Activated CD8-positive, alpha-beta memory T cell treated with anti-CD3 and anti-CD28 coated beads for 48 hours (primary cell): ENCODE data around the gene GRIK4.
"Not testable (repeated sequence)": the region's sequence is repeated elsewhere in the genome, so short reads cannot be mapped to it uniquely, and the experiment has no call there.

Source experiments
- DNase-seq, 3 experiments: peaks; one replicate each; pipeline ENCODE4 v3.0.0-alpha.2; 2020; ENCODE audit warnings: low read depth in 2 of 3, low spot score in 2 of 3

GRIK4 gene

DNA sequence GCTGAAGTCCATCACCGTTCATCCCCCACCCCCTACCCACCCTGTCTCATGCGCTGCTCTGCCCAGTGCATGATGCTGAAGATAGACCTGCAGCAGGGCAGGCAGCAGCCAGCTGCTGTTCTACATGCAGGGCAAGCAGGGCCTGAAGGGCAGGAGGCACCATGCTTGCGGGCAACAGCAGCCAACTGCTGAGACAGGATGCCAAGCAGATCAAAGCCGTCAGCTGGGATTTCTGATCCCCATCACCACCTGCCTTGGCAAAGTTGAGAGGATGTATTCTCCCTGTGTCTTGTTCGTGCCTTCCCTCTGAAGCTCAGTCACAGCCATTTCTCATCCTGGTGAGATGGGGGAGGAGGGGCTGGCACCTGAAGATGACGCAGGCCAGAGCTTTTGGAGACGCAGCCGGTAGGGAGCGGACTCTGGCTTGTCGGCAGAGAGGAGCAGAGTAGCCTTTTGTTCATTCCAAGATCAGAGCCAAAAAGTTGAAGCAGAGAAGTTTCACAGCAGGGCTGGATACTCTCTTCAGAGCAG lies 227.0 kb downstream of the GRIK4 start:
- no peak for DNase-seq

DNA sequence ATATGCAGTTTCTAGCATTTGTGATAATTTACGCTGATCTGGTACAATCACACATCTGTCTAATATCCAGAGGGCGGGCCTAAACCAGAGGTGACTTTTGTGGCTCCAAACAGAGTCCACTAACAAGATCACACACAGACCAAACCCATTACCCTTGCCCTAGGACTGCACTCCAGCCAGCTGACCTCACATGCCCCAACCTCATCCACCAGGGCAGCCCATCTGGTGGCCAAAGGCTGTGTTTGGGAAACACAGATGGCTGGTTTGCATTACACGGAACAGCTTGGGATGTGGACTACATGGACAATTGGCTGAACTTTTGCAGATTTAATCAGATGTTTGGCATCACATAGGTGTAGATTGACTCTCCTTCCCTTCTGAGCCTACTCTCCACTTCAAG lies 228.2 kb downstream of the GRIK4 start:
- no peak for DNase-seq

DNA sequence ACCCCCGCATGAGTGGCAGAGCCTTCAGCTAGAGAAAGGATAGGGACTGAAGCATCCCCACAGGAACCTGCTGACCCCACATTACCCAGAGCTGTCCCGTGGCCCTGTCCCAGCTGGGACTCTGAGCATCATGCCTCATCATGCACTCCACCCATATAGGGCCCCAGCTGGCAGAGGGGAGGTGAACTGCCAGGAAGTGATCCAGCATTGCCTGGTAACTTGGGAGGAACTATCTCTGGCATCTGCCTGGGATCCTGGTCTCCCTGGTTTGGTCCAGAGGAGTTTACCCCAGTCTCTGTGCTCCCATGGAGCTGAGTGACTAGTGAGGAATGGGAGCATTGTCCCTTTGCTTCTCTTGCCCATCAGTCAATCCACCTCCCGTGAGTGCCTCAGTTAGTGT lies 228.8 kb downstream of the GRIK4 start:
- DNase-seq = no peak

DNA sequence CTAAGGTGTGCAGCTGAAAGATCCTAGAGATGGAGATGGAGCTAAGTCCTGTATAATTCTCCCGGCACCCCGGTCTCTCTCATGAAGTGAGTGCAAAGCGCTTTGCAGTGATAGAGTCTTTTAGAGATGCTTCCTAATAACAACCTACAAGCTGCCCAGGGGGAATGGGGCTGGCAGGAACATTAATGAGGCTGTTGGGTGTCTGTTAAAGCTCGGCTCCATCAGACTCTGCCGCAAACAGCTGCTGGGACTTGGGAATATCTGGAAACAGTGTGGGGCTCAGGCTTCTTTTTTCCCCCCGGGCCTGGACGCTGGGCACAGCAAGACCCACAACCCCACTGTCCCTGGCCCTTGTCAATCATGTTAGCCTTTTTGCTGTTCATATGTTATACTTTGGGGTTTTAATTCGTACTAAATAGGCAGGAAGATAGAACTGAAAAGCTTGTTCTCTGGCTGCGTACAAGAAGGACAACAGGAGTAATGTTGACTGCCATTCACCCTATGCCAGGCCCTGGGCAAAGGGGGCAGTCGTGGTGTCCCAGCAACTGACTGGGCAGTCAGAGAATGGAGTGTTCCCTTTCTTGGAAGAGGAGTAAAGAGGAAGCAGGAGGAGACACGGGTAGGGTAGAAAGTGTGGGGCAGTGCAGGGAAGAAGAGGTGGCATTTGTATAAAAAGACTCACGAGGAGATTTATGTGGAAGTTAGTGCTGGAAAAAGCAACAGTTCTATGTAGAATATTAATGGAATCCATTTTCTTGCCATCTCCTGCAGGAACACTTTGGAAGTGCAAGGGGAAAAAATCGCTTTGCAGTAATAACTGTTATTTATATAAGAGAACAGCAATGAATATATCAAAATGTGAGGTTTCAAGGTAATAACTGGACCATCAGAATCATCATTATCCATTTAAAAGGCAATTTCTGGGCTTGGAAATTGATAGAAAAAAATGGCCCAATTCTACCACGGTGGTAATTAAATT lies 232.8 kb downstream of the GRIK4 start:
- no peak for DNase-seq

DNA sequence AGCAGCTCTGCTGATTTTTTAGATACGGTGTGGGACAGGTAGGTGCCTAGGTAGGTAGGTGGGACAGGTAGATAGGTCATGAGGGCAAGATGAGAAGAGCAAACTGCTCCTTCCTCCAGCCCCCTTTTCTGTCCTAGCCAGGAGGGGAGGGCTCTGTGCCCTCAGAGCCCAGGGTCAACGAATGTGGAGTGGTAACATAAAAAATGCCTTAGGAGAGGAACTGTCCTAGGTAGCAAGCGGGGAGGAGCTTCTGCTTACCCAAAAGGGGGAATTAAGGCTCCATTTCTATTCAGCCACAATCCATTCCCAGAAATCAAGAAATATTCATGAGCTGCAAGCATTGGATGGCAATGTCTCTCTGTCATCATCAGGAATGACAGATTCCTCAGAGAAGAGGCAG lies 234.8 kb downstream of the GRIK4 start:
- no peak for DNase-seq

DNA sequence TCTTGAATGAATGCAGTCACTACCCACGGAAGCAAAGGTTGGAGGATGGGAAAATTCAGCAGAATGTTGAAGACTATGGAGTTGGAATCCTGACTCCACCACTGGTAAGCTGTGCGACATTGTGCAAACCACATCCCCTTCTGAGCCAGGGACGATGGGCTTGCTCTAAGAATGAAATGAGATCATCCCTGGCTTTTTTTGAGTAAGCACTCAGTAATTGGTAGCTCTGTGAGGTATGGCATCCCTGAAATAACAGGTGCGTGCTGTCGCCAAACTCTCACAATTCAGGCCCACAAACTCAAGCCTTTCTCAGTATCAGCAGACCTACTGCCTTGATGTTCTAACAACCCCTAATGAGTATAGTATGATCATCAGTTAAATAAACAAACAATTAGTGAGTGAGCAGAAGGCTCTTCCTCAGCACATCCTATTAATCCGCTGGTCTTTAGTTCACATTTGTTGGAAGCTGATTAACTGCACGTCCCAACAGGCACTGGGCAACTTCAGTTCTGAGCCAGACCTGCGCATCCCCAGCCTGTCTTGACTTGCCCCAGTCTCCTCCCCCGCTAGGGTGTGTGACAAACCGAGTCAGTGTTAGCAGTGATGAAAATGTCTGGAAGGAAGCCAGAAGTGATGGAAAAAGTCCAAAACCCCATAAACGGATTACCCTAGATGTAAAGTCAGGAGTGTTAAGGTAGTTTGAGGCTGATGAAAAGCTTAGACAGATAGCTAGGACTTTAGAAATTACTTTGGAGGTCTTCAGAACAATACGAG lies 235.5 kb downstream of the GRIK4 start:
- DNase-seq = no peak

DNA sequence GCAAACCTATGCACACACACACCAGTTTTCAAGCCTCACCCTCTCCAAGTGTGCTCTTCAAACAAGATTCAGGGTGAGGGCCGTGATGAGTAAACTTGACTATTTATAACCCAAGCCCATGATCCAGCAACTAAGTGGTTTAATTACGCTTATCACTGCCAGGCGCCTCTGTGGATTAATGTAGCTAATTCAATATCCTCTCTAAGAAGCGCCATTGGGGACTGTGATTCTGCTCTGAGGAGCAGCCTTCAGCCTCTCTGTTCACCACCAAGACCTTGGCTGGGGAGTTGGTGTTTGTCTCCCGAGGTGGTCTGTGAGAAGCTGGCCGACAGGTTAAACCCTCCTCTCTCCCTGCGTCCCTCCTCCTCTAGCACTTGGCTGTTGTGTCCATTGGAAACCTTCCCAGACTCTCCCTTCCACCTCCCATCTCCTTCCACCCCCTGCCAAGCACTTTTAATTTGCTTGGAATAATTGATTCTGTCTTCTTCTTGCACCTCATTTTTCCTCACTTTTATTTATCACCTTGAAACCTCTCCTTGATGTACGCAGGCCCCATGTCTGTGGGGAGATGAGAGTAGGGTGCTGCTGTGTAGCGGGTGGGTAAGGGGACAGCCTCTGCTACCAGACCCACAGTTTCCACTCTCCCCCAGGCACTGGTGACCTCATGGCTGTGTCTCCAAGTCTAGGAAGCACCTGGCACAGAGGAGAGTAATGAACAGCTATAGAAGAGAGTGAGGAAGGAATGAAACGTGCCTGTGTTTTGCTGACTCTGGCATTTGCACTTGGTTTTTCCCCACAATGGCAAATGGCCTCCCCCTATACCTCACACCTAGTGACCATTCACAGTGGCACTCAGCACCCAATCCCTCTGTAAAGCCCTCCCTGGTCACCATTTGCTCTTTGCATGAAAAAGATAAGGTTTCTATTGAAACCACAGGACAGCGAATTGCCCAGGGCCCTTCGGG lies 236.6 kb downstream of the GRIK4 start:
- no peak for DNase-seq

DNA sequence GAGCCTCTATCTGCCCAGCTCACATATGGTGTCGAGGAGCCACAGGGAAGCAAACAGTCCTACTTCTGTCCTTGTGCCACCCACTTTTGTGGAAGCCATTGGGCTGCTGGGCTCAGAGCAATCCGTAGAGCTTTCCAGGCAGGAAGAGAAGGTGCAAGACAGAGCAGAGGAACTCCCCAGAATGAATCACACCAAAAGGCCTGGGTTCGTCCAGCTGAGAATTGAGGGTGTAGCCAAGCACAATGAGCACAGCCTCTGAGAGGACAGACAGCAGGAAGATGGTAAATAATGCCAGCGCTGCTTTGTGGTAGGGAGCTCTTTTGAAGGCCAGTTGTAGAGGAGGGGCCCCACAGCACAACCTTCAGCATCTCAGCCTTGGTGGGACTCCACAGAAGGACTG lies 237.8 kb downstream of the GRIK4 start:
- no peak for DNase-seq

DNA sequence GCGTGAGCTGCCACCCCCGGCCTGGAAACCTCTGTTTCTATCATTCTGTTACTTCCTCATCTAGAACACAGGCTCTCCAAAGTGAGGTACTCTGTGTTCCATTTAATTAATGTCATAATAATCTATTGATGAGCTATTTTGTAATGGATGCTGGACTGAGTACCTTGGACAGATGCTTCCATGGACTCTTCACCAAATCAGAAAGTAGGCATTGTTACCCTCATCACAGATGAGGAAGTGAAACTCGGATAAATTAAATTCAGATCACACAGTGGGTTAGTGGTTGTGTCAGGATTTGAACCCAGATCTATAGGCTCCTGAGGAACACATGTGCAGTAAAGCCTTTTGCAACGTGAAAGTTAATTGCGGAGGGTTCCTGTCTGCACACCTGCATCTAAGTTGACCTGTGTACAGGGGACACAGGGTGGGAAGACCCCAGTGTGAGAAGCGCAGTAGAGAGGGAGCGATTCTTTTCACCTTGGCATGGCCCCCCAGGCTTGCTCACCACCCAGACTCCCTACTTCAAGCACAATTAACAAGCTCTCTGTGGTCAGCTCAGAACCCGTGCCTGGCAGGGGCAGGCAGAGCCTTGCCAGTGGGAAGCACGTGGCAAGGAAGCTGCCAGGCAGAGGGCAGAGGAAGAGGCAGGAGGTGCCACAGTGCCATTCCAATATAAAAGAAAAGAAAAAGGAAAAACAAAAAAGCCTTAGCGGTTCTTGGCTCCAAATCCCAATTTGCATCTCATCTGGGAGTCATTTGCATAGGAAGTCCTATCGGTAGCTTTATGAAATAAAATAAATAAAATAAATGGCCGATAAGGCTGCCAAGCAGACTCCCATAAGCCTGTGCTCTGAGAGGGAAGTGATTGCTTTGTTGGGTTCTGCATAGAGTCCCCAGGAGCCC lies 239.3 kb downstream of the GRIK4 start:
- DNase-seq = no peak

DNA sequence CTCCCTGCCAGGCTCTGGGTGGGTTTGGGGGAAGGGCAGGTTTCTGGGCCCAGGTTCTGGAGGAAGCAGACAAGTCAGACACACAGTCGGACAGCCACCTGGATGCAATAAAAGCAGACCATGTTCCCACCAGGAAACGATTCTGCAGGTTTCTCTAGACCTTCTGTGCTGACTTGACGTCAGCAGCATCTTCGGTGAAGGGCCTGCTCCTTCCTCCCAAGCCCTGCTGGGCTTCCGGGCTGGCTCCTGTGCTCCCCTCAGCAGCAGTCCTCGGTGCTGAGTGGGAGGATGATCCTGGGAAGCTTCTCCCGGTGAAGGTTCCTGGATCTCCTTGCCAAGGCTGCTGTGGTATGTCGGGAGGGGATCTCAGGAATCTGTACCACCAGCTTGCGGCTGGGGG lies 240.0 kb downstream of the GRIK4 start:
- DNase-seq = no peak

DNA sequence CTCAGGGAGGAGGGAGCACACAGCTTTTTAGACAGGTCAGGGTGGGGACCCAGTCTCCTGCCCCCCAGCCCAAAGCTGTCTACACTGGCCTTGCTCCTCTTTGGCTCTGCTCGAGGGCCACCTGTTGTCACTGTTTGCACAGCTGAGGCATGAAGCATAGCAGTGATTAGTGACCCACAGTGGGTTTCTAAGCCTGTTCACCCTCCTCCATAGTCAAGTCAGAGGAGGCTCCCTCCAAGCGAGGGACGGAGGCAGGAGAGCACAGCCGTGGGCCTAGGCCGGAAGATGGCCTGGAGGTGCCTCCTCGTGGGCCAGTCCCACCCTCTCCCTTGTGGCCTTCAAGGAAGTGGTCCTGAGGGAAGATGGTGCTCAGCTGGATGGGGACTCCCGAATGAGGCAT lies 241.1 kb downstream of the GRIK4 start:
- DNase-seq = no peak

DNA sequence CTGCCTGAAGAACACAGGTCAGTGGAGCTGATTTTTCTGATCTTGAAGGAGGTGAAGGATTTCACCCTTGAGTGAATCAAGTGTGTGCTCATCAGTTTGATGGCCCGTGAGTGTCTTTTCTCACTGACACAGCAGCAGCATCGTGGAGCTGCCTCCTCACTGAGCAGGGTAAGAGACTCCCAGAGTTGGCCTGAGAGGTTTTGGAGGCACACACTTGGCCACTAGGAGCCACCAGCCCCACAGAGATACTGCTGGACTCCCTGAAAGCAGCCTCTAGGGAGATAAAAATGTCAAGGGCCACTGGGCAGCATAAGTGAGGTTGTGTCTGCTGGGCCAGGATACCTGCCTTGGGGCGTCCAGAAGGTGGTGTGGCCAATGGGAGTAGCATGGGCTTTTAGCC lies 245.4 kb downstream of the GRIK4 start:
- DNase-seq = no peak

DNA sequence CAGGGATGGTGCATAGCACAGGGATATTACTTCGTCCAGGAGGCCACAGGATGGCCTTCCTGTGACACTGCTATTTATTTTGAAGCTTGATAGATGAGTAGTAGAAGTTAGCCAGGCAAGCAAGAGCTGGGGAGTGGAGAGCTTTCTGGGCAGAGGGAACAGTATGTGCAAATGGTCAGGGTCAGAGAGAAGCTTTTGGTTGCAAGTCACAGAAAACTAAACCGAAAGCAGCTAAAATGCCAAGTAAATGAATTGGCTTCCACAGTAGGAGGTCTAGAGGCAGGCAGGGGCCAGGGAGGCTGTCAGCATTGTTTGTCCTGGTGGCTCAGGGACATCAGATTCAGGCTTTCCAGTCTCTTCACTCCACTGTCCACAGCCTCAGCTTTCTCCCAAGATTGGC lies 247.5 kb downstream of the GRIK4 start:
- no peak for DNase-seq

DNA sequence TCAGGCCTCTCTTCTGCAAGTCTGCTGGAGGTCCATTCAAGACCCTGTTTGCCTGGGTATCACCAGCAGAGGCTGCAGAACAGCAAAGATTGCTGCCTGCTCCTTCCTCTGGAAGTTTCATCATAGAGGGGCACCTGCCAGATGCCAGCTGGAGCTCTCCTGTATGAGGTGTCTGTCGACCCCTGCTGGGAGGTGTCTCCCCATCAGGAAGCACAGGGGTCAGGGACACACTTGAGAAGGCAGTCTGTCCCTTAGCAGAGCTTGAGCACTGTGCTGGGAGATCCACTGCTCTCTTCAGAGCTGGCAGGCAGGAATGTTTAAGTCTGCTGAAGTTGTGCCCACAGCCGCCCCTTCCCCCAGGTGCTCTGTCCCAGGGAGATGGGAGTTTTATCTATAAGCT lies 254.2 kb downstream of the GRIK4 start:
- not testable (repeated sequence) for DNase-seq

DNA sequence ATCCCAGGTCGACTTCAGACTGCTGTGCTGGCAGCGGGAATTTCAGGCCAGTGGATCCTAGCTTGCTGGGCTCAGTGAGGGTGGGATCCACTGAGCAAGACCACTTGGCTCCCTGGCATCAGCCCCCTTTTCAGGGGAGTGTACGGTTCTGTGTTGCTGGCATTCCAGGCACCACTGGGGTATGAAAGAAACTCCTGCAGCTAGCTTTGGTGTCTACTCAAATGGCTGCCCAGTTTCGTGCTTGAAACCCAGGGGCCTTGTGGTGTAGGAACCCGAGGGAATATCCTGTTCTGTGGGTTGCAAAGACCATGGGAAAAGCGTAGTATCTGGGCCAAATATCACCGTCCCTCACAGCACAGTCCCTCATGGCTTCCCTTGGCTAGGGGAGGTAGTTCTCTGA lies 254.8 kb downstream of the GRIK4 start:
- no peak for DNase-seq

DNA sequence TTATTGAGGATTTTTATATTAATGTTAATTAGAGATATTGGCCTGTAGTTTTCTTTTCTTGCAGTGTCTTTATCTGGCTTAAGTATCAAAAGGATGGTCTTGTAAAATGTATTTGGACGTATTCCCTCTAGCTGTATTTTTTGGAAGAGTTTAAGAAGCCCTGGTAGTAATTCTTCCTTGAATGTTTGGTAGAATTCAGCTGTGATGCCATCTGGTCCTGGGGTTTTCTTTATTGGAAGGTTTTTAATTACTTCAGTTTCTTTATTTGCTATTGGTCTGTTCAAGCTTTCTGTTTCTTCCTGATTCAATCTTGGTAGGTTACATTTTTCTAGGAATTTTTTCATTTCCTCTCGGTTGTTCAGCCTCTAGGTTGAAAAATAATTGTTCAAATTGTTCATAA lies 257.4 kb downstream of the GRIK4 start:
- no peak for DNase-seq

DNA sequence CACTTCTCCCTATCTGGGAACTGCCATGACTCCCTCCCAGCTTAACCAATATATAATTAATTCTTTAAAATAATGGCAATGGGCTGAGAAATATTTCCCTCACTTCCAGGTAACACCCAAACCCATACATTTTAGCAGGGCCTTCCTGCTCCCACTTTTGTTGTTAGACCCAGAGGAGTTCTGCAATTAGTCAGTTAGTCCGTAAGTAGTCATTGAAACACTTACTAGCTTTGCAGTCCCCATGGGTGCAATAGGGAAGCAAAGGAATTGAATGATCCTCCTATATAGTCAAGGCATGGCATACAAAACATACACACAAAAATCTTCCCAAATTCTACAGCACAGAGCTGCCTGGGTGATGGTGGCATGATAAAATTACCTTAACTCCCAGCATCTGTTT lies 258.4 kb downstream of the GRIK4 start:
- DNase-seq = no peak

DNA sequence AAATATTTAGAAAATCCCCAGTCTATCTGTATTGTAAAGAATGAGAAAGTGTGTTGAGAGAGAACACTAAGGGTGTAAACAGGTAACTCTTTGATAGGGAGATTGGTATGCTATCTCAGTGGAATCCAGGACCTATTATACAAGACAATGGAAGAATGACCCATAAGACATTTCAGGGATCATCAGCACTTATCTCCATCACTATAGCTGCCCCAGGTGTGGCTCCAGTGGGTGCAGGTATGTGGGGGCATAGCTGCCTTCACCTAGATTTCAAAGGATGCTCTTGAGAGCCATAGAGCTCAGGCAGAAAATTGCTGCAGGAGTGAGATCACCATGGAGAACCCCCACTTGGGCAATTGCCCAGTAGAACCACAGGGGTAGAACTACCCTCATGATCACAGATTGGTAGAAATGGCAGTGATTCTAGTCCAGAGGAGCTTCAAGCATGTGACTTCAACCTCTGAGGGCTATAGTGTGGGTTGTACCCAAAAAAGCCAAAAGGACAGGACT lies 260.1 kb downstream of the GRIK4 start:
- no peak for DNase-seq

DNA sequence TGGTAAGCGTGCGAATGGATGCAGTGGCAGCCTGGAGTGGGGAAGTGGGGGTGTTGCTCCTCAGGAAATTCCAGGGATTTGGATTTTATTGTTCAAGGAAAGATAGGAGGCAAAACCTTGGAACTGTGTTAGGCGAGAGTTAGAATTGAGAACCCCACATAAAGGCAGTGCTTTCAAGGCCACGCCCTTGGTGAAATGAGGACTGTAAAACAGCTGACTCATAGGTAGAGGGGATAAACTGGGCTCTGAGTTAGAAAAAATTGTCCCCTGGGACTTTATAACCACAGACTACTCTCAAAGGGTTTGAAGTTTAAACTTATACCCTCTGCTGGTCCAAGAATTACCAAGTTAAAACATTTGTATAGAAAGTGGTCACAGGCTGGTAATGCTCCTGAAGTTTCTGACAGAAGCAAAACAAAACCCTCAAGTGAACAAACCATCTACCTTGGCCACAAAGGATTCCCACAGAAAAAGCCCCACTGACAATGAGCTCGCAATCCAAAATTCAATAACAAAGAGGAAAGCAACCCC lies 262.0 kb downstream of the GRIK4 start:
- DNase-seq = no peak
